OCI-LY1 (cell line): ENCODE data around the gene CDC6.

ENCODE experiments used
- CTCF ChIP-seq: fragments of 200-600 bp; sonication (generic), shearing (Covaris generic); IDR thresholded peaks from 2 replicates; pipeline ENCODE4 v1.5.1; 2017; ENCODE audit warnings: mild to moderate bottlenecking, antibody characterized with exemption, low read length, moderate library complexity, mixed read lengths
- EZH2 ChIP-seq: fragments of 200-600 bp; sonication (generic), shearing (Covaris generic); IDR thresholded peaks from 2 replicates; pipeline ENCODE4 v1.8.0; 2017; ENCODE audit warnings: borderline replicate concordance, mixed run types, mild to moderate bottlenecking, antibody characterized with exemption, low read length, moderate library complexity, mixed read lengths

GRCh38 chr17:40350689-40351358 lies 63.1 kb downstream of the CDC6 start:
- no peak for TF ChIP-seq CTCF
- TF ChIP-seq EZH2: no peak
